IMR-90 (cell line): ENCODE measurements around the gene PRR29. TPM values are rescaled to one million over a fixed set of nuclear protein-coding genes. Genes with fewer than 3 reads are reported as not detected.

Experiments
- ATAC-seq: fragments of 200-7000 bp; cut with Tn5 transposase; 2 replicates; pipeline ENCODE4 v1.9.1; 2020; ENCODE audit warnings: low read depth, mild to moderate bottlenecking, moderate library complexity
- BruUV-seq: library from RNA; stranded (reverse); fragments of 400-500 nt; replicated peaks from 2 replicates; lab custom pipeline; 2021; lab: Mats Ljungman, UMichigan
- CTCF ChIA-PET: fragments of 300-600 bp; formaldehyde crosslinking; extraction: SDS; loops from one replicate; lab custom pipeline; 2021; ENCODE audit warnings: antibody characterized with exemption; lab: Yijun Ruan, JAX
- POLR2A ChIA-PET: fragments of 300-600 bp; sonication (Branson Sonifier 250); formaldehyde crosslinking; loops from one replicate; lab custom pipeline; 2022; ENCODE audit warnings: antibody characterized with exemption; ENCODE audit not compliant: unreplicated experiment; lab: Charles Lee
- DNase-seq: peaks from one replicate; pipeline ENCODE4 v3.0.0; 2013
- H2AFZ ChIP-seq: replicated peaks from 2 replicates; pipeline ENCODE3; 2013; ENCODE audit warnings: low read length, mild to moderate bottlenecking; ENCODE audit not compliant: poor library complexity
- H2AK5ac ChIP-seq: 2 replicates; pipeline ENCODE4 v1.6.1; 2013; ENCODE audit warnings: low read depth, low read length, inconsistent platforms
- H2AK9ac ChIP-seq: replicated peaks from 2 replicates; pipeline ENCODE3; 2013; ENCODE audit warnings: mild to moderate bottlenecking, low read depth, low read length, moderate library complexity; ENCODE audit not compliant: poor library complexity
- H2BK120ac ChIP-seq: 2 replicates; pipeline ENCODE4 v1.6.1; 2013; ENCODE audit warnings: low read depth, low read length, inconsistent platforms
- H2BK15ac ChIP-seq: 3 replicates; pipeline ENCODE4 v1.6.1; 2013; ENCODE audit warnings: low read depth, low read length, inconsistent platforms
- H2BK20ac ChIP-seq: 2 replicates; pipeline ENCODE4 v1.6.1; 2013; ENCODE audit warnings: low read depth, mild to moderate bottlenecking, inconsistent platforms, low read length, moderate library complexity
- H2BK5ac ChIP-seq: 2 replicates; pipeline ENCODE4 v1.6.1; 2013; ENCODE audit warnings: mild to moderate bottlenecking, low read depth, low read length, inconsistent platforms; ENCODE audit not compliant: poor library complexity, severe bottlenecking
- H3K14ac ChIP-seq: replicated peaks from 2 replicates; pipeline ENCODE4 v1.6.1; 2013; ENCODE audit warnings: low read depth, low read length, inconsistent platforms
- H3K18ac ChIP-seq: 2 replicates; pipeline ENCODE4 v1.6.1; 2013; ENCODE audit warnings: low read depth, low read length, control low read depth
- H3K23ac ChIP-seq: 2 replicates; pipeline ENCODE4 v1.6.1; 2013; ENCODE audit warnings: low read depth, low read length, inconsistent platforms
- H3K27ac ChIP-seq: 2 replicates; pipeline ENCODE4 v1.5.1; 2013; ENCODE audit warnings: mild to moderate bottlenecking, control low read depth, low read length; ENCODE audit not compliant: insufficient read depth
- H3K27me3 ChIP-seq: 2 replicates; pipeline ENCODE4 v1.6.1; 2013; ENCODE audit warnings: low read length; ENCODE audit not compliant: control insufficient read depth, insufficient read depth
- H3K36me3 ChIP-seq: 2 replicates; pipeline ENCODE4 v1.6.1; 2013; ENCODE audit warnings: low read length, mixed read lengths; ENCODE audit not compliant: control insufficient read depth, insufficient read depth
- H3K4ac ChIP-seq: 2 replicates; pipeline ENCODE4 v1.6.1; 2013; ENCODE audit warnings: low read depth, low read length, inconsistent platforms
- H3K4me1 ChIP-seq: 2 replicates; pipeline ENCODE4 v1.6.1; 2013; ENCODE audit warnings: low read length, mixed read lengths; ENCODE audit not compliant: control insufficient read depth, insufficient read depth
- H3K4me2 ChIP-seq: 2 replicates; pipeline ENCODE4 v1.6.1; 2013; ENCODE audit warnings: low read depth, mild to moderate bottlenecking, control low read depth, low read length, moderate library complexity
- H3K4me3 ChIP-seq: 2 replicates; pipeline ENCODE4 v1.5.1; 2013; ENCODE audit warnings: low read depth, mild to moderate bottlenecking, control low read depth, low read length, moderate library complexity; ENCODE audit not compliant: insufficient read depth
- H3K56ac ChIP-seq: 2 replicates; pipeline ENCODE4 v1.6.1; 2013; ENCODE audit warnings: low read length, inconsistent platforms; ENCODE audit not compliant: insufficient read depth; ENCODE audit errors: extremely low read depth
- H3K79me1 ChIP-seq, 2 experiments: 2 replicates each; pipeline ENCODE4 v1.6.1; 2013; ENCODE audit warnings: low read length in 2 of 2, inconsistent platforms in 1 of 2, low read depth in 1 of 2
- H3K9ac ChIP-seq: 2 replicates; pipeline ENCODE4 v1.6.1; 2013; ENCODE audit warnings: low read depth, low read length, control low read depth
- H3K9me1 ChIP-seq: 2 replicates; pipeline ENCODE4 v1.6.1; 2013; ENCODE audit warnings: low read length, inconsistent platforms; ENCODE audit not compliant: insufficient read depth
- H3K9me3 ChIP-seq: 2 replicates; pipeline ENCODE4 v1.6.1; 2013; ENCODE audit warnings: low read length; ENCODE audit not compliant: control insufficient read depth, insufficient read depth
- H4K20me1 ChIP-seq: 2 replicates; pipeline ENCODE4 v1.6.1; 2013; ENCODE audit warnings: low read length, inconsistent platforms; ENCODE audit not compliant: insufficient read depth
- H4K5ac ChIP-seq: 2 replicates; pipeline ENCODE4 v1.6.1; 2013; ENCODE audit warnings: mild to moderate bottlenecking, low read depth, low read length, control low read depth
- H4K8ac ChIP-seq, 2 experiments: 2 replicates each; pipeline ENCODE4 v1.6.1; 2013; ENCODE audit warnings: low read depth in 2 of 2, low read length in 2 of 2, control low read depth in 1 of 2, inconsistent platforms in 1 of 2
- H4K91ac ChIP-seq: 2 replicates; pipeline ENCODE4 v1.6.1; 2013; ENCODE audit warnings: low read depth, low read length, inconsistent platforms; ENCODE audit not compliant: insufficient read depth
- BHLHE40 ChIP-seq: fragments of 150-350 bp; IDR thresholded peaks from 2 replicates; pipeline ENCODE4 v1.6.1; 2016; ENCODE audit warnings: mild to moderate bottlenecking, low read depth, low read length
- CEBPB ChIP-seq: IDR thresholded peaks from 2 replicates; pipeline ENCODE4 v1.6.1; 2012; ENCODE audit warnings: low read depth, low read length, improper control_type of control experiment
- CHD1 ChIP-seq: IDR thresholded peaks from 2 replicates; pipeline ENCODE4 v1.6.1; 2012; ENCODE audit warnings: low read depth, low read length, improper control_type of control experiment
- FOS ChIP-seq: fragments of 150-350 bp; IDR thresholded peaks from 2 replicates; pipeline ENCODE4 v1.6.1; 2016; ENCODE audit warnings: low read depth, low read length
- MAFK ChIP-seq: IDR thresholded peaks from 2 replicates; pipeline ENCODE4 v1.6.1; 2012; ENCODE audit warnings: low read depth, low read length, improper control_type of control experiment
- MAZ ChIP-seq: IDR thresholded peaks from 2 replicates; pipeline ENCODE4 v1.6.1; 2012; ENCODE audit warnings: low read depth, mild to moderate bottlenecking, low read length, improper control_type of control experiment, moderate library complexity, borderline replicate concordance
- MXI1 ChIP-seq: IDR thresholded peaks from 2 replicates; pipeline ENCODE4 v1.6.1; 2012; ENCODE audit warnings: low read depth, mild to moderate bottlenecking, low read length, moderate library complexity, borderline replicate concordance
- NFE2L2 ChIP-seq: fragments of 150-350 bp; IDR thresholded peaks from 2 replicates; pipeline ENCODE4 v1.6.1; 2016; ENCODE audit warnings: low read depth, mild to moderate bottlenecking, low read length
- POLR2A ChIP-seq: IDR thresholded peaks from 2 replicates; pipeline ENCODE4 v1.6.1; 2012; ENCODE audit warnings: mild to moderate bottlenecking, low read depth, low read length
- RAD21 ChIP-seq: IDR thresholded peaks from 2 replicates; pipeline ENCODE4 v1.6.1; 2012; ENCODE audit warnings: low read length, improper control_type of control experiment
- RCOR1 ChIP-seq: IDR thresholded peaks from 2 replicates; pipeline ENCODE4 v1.6.1; 2012; ENCODE audit warnings: mild to moderate bottlenecking, low read length, improper control_type of control experiment; ENCODE audit not compliant: insufficient replicate concordance
- RFX5 ChIP-seq: IDR thresholded peaks from 2 replicates; pipeline ENCODE4 v1.8.0; 2012; ENCODE audit warnings: low read depth, mild to moderate bottlenecking, low read length, moderate library complexity
- SMC3 ChIP-seq: fragments of 150-350 bp; IDR thresholded peaks from 2 replicates; pipeline ENCODE4 v1.6.1; 2016; ENCODE audit warnings: low read depth, mild to moderate bottlenecking, antibody characterized with exemption, low read length, moderate library complexity
- WGBS, 2 experiments: methylation state at CpG; one replicate each; pipeline versions ENCODE4 v1.1.5 to v1.1.7; 2013; ENCODE audit warnings: missing lambda C conversion rate in 2 of 2; ENCODE audit not compliant: insufficient read length in 1 of 2; ENCODE audit errors: extremely low coverage in 2 of 2; 5-methylcytosine and 5-hydroxymethylcytosine counted together
- dilution Hi-C: fragments of 300-500 bp; cut with HindIII; formaldehyde crosslinking; loops from one replicate; pipeline ENCODE4 v1.14.3; 2018; ENCODE audit warnings: low sequenced_read_pairs; ENCODE audit not compliant: unreplicated experiment
- in situ Hi-C: fragments of 300-500 bp; cut with MboI; formaldehyde crosslinking; loops from 3 replicates; pipeline ENCODE4 v1.14.3; 2019; ENCODE audit warnings: low sequenced_read_pairs, inconsistent platforms, mixed read lengths
- intact Hi-C: fragments of 100-400 bp; cut with micrococcal nuclease; formaldehyde crosslinking; loops from 2 replicates; pipeline ENCODE4 v1.10.0; 2022
- polyA plus RNA-seq, 3 experiments: library from polyadenylated mRNA; depleted of rRNA; stranded (reverse); fragments of >200 nt; gene quantifications; 2 replicates each; pipeline ENCODE4 v1.2.3, GENCODE V29; 2012; ENCODE audit warnings: low replicate concordance in 1 of 3
- total RNA-seq: library from RNA; depleted of rRNA; stranded (reverse); fragments of >200 nt; gene quantifications from 2 replicates; pipeline ENCODE4 v1.2.3, GENCODE V29; 2012
- TF ChIP-seq, protein P1 (sequence below): conservative IDR thresholded peaks from 2 replicates; pipeline ENCODE4 v1.5.1; 2012; ENCODE audit warnings: mild to moderate bottlenecking, low read depth, low read length, improper control_type of control experiment
- TF ChIP-seq, protein P2 (sequence below): fragments of 150-350 bp; IDR thresholded peaks from 2 replicates; pipeline ENCODE4 v1.6.1; 2017; ENCODE audit warnings: mild to moderate bottlenecking, antibody characterized with exemption, low read length, low read depth
- TF ChIP-seq, protein P3 (sequence below): fragments of 150-350 bp; IDR thresholded peaks from 2 replicates; pipeline ENCODE4 v1.6.1; 2016; ENCODE audit warnings: low read depth, mild to moderate bottlenecking, low read length, moderate library complexity, borderline replicate concordance

Gene PRR29
- total and polyA plus RNA-seq, 2 of the 4 experiments (the other 2 are of a cell fraction) = under 0.01 to 0.17 TPM

DNA sequence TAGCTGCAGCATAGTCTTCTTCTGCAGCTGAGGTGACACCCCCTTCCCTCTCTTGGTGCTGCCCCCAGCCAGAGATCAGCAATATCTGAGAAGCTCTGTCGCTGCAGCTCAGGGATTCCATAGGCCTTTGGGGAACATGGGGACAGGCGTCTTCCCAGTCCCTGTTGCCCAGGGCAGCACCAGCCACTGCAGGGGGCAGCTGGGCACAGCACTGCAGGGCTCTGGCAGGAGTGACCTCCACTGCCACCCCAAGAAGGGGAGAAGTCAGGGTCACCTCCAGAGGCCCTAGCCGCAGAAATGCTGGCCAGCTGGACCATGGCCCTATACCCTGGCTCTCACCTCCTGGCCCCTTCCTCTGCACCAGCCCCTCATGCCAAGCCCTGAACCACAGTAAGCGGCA, 42.4 kb upstream of the PRR29 start:
- dilution Hi-C loops = no loop called here
- CTCF ChIA-PET = interaction anchor here (1.1 kb wide), 1 partner anchor 10 kb away, joined by 3 read pairs; no protein-coding TSS in a partner anchor
- WGBS, 2 experiments = 93% methylated on average over 2 of the region's 4 CpGs; no CpG with 5 or more reads in 1 of the 2 experiments

More for the DNA sequence above, 42.4 kb upstream of the PRR29 start:
- H4K8ac ChIP-seq = no peak overlapping the region
- H4K91ac ChIP-seq = no peak overlapping the region
- H3K23ac ChIP-seq = no peak overlapping the region
- no peak overlapping the region for H3K9ac ChIP-seq
- no peak overlapping the region for H3K27ac ChIP-seq
- no peak for DNase-seq
- no peak overlapping the region for H3K4me3 ChIP-seq
- no peaks in the 10 kb centered on the region for H3K36me3 ChIP-seq
- H2AK9ac ChIP-seq = no peak overlapping the region
- H3K9me3 ChIP-seq = no peaks in the 10 kb centered on the region
- no peak overlapping the region for H2BK5ac ChIP-seq
- no peak overlapping the region for H3K4ac ChIP-seq
- no peak overlapping the region for H3K14ac ChIP-seq
- H3K27me3 ChIP-seq = peaks cover 22% of the 10 kb centered on the region
- no peak overlapping the region for H3K18ac ChIP-seq
- H2AFZ ChIP-seq = no peak overlapping the region
- no peak overlapping the region; the same call in 1 of the 2 replicates for H2AK5ac ChIP-seq
- no peak for ATAC-seq
- H3K4me1 ChIP-seq = 0 out of 2 replicates have a peak, but pooled peaks cover 2% of the 10 kb centered on the region
- no peaks in the 10 kb centered on the region for H3K79me1 ChIP-seq
- H2BK15ac ChIP-seq = no peak overlapping the region
- in situ Hi-C loops = no loop called here
- intact Hi-C loops = no loop called here
- no peak overlapping the region for H4K5ac ChIP-seq
- no peak overlapping the region for H2BK20ac ChIP-seq
- H3K4me2 ChIP-seq = no peak overlapping the region
- TF ChIP-seq POLR2A = no peak
- TF ChIP-seq SMC3 = no peak
- TF ChIP-seq, protein P1, sequence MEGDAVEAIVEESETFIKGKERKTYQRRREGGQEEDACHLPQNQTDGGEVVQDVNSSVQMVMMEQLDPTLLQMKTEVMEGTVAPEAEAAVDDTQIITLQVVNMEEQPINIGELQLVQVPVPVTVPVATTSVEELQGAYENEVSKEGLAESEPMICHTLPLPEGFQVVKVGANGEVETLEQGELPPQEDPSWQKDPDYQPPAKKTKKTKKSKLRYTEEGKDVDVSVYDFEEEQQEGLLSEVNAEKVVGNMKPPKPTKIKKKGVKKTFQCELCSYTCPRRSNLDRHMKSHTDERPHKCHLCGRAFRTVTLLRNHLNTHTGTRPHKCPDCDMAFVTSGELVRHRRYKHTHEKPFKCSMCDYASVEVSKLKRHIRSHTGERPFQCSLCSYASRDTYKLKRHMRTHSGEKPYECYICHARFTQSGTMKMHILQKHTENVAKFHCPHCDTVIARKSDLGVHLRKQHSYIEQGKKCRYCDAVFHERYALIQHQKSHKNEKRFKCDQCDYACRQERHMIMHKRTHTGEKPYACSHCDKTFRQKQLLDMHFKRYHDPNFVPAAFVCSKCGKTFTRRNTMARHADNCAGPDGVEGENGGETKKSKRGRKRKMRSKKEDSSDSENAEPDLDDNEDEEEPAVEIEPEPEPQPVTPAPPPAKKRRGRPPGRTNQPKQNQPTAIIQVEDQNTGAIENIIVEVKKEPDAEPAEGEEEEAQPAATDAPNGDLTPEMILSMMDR = no peak
- no peak for TF ChIP-seq MAFK
- TF ChIP-seq BHLHE40 = no peak
- TF ChIP-seq MAZ = no peak
- TF ChIP-seq MXI1 = no peak
- no peak for TF ChIP-seq CHD1
- no peak for TF ChIP-seq RFX5
- TF ChIP-seq, protein P2, sequence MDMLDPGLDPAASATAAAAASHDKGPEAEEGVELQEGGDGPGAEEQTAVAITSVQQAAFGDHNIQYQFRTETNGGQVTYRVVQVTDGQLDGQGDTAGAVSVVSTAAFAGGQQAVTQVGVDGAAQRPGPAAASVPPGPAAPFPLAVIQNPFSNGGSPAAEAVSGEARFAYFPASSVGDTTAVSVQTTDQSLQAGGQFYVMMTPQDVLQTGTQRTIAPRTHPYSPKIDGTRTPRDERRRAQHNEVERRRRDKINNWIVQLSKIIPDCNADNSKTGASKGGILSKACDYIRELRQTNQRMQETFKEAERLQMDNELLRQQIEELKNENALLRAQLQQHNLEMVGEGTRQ = no peak
- TF ChIP-seq CEBPB = no peak
- TF ChIP-seq FOS = no peak
- no peak for TF ChIP-seq NFE2L2
- TF ChIP-seq, protein P3, sequence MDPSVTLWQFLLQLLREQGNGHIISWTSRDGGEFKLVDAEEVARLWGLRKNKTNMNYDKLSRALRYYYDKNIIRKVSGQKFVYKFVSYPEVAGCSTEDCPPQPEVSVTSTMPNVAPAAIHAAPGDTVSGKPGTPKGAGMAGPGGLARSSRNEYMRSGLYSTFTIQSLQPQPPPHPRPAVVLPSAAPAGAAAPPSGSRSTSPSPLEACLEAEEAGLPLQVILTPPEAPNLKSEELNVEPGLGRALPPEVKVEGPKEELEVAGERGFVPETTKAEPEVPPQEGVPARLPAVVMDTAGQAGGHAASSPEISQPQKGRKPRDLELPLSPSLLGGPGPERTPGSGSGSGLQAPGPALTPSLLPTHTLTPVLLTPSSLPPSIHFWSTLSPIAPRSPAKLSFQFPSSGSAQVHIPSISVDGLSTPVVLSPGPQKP = no peak
- TF ChIP-seq RAD21 = no peak
- TF ChIP-seq RCOR1 = no peak
- no peaks in the 10 kb centered on the region; the same call in 1 of the 2 replicates for H4K20me1 ChIP-seq
- POLR2A ChIA-PET = no interaction called here
- H3K56ac ChIP-seq = no peak overlapping the region
- no peak overlapping the region for H2BK120ac ChIP-seq
- no TSS peak for BruUV-seq
- peaks cover 4% of the 10 kb centered on the region for H3K9me1 ChIP-seq
